ENCODE data around the gene COL16A1. TPM values are rescaled to one million over a fixed set of nuclear protein-coding genes. Genes with fewer than 3 reads are reported as not detected.

The COL16A1 gene
- total and polyA plus RNA-seq, 4 donors, result 0.43 to 3.8 (median 2.3) TPM

- Histone ChIP-seq H3K4me3 (ENCODE audit: low read depth in 1 of 3, low read length in 3 of 3) (no peak overlapping the region), H3K27me3 (ENCODE audit: control insufficient read depth in 4 of 4, insufficient read depth in 4 of 4, low read length in 3 of 4) (no peaks in the 10 kb centered on the region), H3K9ac (ENCODE audit: low read depth in 1 of 2, low read length in 2 of 2) (no peak overlapping the region), H3K36me3 (ENCODE audit: control insufficient read depth in 4 of 4, insufficient read depth in 3 of 4, low read depth in 1 of 4, low read length in 3 of 4) (no peaks in the 10 kb centered on the region), H3K9me3 (ENCODE audit: control insufficient read depth in 4 of 4, low read length in 3 of 4) (no peaks in the 10 kb centered on the region), H3K4me1 (ENCODE audit: control insufficient read depth in 4 of 4, insufficient read depth in 4 of 4, low read length in 3 of 4) (no peaks in the 10 kb centered on the region), H3K27ac (ENCODE audit: low read depth in 1 of 2, low read length in 2 of 2) (no peak overlapping the region)
- TF ChIP-seq MAX (IDR thresholded peaks at IDR 0.05) (no peak), TAF1 (conservative IDR thresholded peaks at IDR 0.05) (no peak), JUND (IDR thresholded peaks at IDR 0.05) (no peak), FOXA2 (IDR thresholded peaks at IDR 0.05) (no peak), GABPA (IDR thresholded peaks at IDR 0.05 in 1 of 2, conservative IDR thresholded peaks at IDR 0.05 in 1 of 2) (no peak), CTCF (IDR thresholded peaks at IDR 0.05; ENCODE audit: low read depth, low read length, missing input control) (no peak), ZBTB33 (IDR thresholded peaks at IDR 0.05) (no peak), NR2F2 (IDR thresholded peaks at IDR 0.05) (no peak), RXRA (IDR thresholded peaks at IDR 0.05) (no peak), EGR1 (IDR thresholded peaks at IDR 0.05; ENCODE audit: low read depth in 2 of 2) (no peak), YY1 (IDR thresholded peaks at IDR 0.05) (no peak), HNF4A (conservative IDR thresholded peaks at IDR 0.05) (no peak), HNF4G (IDR thresholded peaks at IDR 0.05) (no peak), SP1 (IDR thresholded peaks at IDR 0.05) (no peak), FOXA1 (IDR thresholded peaks at IDR 0.05) (no peak), ATF3 (IDR thresholded peaks at IDR 0.05) (no peak), REST (IDR thresholded peaks at IDR 0.05) (no peak)
- WGBS, result 88% methylated on average over 12 of the region's 12 CpGs
- DNase-seq (ENCODE audit: low spot score), result no peak
Observed at GRCh38 chr1:31694069-31694963, 9.5 kb downstream of the COL16A1 start.

Data from liver (tissue), 9 donors.